ENCODE data around the gene ZNF598. TPM values are rescaled to one million over a fixed set of nuclear protein-coding genes. Genes with fewer than 3 reads are reported as not detected.
A peak's percentile ranks its signal among the peaks of the same experiment; 100 is the strongest.

ZNF598 gene
- total RNA-seq, 1 donor from 2014 or later, result 5.5 TPM

DNA sequence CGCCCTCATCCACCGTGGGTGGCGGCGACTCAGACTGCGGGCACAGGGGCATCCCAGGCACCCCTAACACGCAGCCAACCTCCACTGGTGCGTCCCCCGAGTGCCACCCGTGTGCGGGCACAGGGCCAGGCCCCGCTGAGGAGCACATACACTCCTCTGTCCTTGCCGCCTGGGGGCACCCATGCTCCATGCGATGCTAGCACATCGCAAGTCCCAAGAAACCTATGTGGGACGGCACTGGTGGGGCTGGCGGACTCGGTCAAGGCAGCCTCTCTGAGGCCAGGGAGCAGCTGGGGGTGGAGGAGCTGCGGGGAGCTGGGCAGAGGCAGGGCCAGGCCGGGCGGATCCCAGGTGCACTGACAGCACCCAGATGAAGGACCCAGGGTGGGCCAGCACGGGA, 4.0 kb downstream of the ZNF598 start:
- DNase-seq, result no peak

DNA sequence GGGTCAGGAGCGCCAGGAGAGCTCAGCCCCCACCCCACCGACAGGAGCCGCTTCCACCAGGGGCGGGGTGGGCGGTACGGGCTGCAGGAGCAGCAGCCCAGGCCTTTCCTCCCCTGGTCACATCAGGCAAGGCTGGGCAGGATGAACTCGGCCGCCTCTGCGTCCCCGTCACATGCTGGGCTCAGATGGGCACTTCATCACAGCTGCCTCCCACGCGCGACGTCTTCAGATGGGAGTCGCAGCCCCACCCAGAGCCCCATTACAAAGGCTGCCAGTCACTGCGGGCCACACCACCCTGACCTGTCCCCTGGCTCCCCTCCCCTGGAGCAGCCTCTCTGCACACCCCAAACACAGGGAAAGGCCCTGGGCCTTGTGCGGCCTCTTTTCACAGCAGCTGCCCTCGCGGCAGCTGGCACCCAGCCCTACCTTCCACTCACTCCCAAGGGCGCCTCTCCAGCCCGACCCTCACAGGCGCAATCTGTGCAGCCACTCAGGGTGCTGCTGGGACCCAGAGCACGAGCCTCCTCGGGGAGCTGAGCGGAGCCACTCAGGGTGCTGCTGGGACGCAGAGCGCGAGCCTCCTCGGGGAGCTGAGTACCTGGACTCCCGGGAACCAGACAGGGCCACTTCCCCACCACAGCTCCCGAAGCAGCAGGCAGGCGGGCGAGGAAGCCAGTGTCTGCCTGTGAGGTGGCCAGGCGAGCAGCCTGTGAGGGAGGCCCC, 4.7 kb downstream of the ZNF598 start:
- no peak for DNase-seq

DNA sequence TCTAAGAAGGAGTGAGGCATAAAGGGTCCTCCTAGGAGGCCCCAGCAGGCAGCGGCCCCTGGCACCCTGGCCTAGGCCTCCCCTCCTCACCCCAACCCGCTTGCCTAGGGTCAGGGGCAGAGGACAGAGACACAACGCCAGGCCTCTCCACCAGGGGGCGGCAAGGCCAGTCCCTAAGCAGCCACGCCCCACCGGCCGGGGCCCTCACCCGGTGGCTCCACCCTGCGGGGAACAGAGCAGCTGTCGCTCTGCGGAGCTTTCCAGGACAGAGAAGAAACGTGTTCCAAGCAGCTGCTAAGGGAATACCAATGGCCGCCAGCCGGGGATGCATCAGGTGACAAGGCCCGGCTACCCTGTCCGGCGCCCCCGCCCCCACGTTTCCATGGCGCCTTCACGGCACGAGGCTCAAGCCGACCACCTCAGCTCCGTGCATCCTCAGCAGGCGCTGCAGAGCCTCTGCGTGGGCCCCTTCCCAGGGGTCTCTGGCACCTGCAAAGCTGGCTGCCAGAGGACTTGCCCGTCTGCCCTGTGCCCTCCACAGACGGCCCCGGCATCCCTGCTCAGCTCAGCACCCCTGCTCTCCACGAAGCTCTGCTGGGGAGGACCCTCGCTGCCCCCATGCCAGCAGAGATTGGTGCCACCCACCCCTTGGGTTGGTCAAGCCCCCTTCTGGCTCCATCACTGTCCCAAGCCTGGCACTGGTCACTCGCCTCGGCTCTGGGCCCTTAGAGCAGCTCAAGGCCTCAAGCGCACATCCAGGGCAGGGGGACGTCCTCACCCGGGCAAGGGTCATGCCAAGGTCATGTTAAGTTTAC, 5.6 kb downstream of the ZNF598 start:
- peak; percentile 49 for DNase-seq

DNA sequence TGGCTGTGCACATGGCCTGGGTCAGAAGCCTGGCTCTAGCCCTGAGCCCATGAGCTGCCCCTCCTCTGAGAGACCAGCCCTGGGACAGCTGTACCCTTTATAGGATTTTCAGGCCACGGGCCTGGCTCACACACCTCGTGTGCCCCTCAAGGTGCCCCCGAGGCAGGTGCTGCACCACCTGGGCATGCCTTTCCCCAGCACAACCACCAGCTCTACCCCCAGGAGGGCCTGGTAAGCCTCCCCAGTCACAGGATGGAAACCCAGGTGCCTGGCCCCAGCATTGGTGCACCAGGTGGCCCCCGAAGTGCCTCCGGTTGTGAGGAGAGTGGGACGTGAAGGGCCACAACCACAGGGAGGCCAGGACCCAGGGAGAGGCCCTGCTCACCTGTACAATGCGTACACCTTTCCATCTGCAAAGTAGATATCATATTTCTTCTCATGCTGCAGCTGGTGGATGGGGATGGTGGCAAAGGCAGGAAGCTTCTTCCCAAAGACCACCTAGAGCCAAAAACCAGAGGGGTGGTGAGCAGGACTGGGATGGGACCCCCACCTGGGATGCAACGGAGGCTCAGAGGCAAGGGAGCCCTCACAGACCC, 6.3 kb downstream of the ZNF598 start:
- no peak for DNase-seq

DNA sequence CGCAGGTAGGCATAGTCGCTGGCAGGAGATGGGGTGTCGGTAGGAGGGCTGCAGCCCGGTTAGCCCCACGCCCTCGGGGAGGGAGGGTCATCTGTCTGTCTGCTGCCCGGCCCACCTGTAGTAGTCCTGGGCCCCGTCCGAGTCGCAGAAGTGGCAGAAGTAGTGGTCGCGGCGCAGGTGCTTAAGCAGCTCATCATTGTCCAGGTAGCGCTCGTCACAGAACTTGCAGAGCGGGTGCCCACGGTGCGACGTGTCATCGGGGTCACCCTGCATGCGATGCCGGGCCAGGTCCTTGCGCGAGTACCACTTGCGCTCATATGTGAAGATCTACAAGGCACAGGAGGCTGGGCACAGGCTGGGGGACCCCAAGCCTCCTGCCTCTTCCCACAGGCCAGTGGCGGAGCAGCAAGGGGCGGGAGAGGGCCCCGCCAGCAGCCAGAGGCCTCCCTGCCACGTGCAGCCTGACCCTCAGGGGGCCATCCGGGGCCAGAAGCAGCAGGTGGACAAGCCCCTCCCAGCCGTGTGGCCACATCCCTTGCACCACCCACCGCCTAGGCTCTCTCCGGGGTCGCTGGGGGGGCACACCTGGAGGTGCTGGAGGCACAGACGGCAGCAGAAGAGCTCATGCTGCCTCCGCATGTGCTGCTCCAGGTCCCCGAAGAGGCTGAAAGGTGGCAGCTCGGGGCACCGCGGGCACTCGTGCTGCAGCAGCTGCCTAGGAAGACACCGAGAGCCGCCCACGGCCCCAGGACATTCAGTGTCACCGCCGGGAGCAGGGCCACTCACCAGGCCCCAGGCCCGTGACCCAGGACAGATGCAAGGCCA, 7.0 kb downstream of the ZNF598 start:
- DNase-seq, result no peak

DNA sequence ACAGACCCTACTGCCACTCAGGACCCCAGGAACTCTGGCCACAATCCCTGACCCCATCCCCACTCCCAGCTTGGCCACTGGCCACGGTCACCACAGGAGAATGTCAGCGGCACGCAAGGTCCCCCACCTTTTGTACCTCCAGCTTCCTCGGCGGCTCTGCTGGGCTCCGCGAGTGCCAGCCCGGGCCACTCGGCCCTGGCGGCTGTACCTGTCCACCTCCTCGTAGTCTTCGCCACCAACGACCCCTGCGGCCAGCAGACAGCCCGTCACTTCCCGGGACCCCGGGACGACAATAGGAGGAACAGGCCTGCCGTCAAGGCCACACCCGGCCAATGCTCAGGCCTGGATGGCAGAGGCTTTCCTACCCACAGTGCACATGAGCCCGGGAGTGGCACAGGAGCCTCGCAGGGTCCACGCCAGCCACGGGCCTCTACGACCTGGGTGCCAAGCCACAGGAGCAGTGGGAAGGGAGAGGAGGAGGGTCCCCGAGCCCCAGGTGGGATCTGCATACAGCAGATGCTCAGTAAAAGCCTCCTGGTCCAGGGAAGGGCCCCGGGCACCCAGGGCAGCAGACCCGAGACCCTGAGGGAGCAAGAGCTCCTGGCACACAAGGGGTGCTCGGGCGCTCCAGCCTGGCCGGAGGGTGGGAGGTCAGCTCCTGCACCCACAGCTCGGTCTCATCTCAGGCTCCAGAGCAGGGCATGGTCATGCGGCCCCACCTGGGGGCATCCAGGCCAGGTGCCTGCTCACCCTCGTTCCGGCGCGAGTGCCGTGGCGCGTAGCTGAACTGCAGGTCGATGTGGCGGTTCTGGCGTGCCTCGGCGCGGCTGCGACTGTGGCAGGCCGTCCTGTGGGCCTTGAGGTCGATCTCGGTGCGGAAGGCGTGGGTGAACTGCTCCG, 7.9 kb downstream of the ZNF598 start:
- no peak for DNase-seq

DNA sequence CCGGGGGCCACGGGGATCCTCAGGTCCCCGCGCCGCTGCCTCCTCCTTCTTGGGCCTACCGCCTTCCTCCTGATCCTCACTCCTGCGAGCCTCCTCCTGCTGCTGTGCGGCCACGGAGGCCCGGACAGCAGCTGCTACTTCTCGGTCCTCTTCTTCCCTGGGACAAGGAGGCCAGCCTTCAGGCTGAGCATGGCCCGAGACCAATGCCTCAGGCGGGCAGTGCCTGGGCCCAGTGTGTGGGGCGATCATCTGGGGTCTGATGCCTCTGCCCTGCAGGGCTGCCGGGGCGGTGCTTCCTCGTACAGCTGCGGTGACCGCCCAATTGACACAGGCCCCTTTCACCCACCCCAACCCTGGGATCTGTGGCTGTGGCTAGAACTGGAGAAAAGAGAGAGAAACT, 8.6 kb downstream of the ZNF598 start:
- no peak for DNase-seq

DNA sequence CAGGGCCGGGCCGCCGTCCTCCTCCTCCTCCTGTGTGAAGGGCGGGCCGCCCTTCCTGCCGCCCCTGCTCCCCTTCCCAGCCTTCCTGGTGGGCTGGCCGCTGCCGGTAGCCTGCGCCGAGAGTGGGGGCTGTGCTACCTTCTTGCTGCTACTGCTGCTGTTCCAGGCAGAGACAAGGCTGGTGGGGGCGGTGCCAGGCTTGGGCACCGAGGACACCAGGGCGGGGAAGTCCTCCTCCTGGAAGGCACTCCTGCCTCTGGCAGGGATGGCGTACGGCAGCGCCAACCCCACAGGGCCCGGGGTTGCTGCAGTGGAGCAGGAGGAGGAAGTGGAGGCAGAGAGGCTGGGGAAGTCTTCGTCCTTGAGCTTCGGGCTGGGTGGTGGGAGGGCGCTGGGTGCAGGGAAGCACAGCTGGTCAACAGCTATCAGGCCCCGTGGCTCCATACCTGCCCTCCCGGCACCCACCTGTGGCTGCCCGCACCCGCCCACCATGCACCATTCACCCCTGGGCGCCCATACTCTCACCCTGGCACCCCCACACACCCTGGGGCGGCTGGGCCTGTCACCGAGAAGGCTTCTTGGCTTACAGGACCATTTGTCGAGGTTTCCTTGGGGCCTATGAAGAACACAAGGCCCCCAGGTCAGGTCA, 9.6 kb downstream of the ZNF598 start:
- no peak for DNase-seq

DNA sequence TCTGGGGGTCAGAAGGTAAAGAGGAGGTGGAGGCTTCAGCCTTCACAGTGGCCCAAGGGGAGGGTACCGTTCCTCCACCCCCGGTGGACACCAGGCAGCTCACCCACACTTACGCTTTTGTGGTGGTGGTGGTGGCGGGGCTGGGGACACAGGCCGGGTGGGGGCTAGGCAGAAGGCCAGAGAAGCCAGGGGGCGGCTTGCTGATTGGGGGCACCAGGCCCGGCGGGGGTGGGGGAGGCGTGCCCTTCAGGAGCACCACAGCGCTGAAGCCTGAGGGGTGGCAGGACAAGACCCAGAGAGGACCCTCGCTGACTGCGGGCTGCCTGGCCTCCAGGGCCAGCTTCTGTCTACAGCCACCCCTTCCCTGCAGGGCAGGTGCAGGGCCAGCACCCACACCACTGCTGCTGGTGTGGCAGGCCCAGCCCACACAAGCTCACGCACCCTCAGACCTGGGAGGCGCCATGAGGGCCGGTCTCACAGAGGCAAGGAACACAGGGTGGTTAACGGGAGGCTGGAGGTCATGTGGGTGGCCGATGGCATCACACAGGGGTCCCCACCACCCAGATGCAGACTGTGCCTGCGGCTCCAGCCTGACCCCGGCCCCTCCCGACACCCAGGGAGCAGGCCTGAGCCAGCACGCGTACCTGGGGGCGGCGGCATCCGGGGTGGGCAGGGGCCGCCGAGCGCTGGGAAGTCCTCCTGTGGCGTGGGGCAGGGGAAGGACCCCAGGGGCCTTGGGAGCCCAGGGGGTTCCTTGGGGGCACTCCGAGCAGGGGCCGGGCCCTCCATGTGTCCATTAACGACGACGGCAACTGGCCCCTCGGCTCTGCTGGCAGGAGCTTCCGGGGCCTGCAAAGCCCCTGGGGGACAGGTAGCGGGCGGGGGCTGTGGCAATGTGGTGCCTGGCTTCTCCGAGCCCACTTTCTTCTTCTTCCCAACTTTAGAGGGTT, 10.5 kb downstream of the ZNF598 start:
- no peak for DNase-seq

DNA sequence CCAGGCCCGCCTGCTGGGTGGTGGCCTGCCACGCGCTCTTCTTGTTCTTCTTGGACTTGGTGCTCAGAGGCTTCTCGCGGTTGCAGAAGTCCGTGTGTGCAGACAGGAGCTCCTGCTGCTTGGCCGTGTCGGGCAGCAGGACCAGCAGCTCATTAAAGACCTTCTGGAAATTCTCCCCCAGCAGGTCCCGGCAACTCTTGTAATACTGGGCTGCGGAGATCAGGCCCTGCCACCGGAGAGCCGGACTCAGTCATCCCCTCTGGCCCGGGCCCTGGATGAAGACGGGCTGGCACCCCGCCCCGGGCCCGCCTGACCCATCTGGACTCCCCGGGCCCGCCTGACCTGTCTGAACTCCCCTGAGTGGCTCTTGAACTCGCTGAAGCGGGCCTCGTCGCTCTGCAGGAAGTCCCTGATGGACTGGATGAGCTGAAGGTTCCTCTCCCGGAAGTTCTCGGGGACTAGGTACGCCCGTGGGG, 11.2 kb downstream of the ZNF598 start:
- no peak for DNase-seq

DNA sequence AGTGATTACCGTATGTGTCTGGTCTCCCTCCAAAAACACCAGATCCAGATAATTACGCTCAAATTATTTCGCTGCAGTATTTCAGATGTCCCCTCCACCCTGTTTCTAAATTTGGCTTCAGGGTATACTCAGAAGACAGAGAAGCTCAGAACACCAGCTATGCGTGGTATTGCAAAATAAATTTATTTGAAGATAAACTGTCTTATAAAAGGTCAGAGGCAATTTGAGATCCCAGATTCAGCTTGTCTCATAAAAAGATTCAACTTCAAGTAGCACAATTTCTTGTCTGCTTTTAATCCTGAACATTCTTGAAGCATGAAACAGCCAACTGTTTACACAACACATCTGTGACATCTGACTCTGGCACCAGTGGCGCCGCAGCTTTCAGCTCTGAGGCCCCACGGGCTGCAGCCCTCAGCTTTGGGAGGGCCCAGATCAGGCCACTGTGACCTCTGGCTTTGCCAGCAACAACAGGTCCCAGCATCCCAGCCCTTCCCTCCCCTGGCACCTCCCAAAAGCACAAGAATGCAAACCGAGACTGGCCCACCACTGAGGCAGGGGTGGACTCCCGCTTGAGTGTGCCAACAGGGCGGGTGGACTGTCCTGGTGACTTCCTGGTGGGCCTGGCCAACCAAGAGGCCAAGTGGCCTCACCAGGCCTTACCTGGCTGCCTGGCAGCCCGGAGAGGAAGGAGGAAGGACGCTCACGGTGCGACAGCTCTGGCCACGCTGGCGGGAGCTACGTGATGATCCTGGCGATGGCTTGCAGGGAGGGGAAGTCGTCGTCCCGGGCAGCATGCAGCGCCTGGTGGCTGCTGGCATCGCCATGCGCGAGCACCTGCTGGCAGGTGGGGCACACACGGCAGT, 11.9 kb downstream of the ZNF598 start:
- no peak for DNase-seq

DNA sequence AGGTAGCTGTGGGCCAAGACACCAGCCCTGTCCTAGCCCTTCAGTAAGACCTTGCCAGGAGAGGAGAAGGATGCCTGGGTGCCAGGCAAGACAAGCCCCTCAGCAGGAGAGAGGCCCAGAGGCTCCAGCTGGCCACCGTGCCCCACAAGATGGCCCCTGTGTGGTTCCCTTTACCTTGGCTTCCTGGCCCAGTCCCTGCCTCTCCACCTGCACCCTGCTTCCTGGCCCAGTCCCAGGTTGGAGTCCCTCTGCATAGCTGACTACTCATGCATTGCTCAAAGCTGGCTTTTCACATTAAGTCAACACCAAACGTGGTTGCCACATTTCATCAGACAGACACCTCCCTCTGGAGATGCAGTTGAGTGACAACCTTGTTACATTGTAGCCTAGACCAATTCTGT, 15.9 kb downstream of the ZNF598 start:
- DNase-seq, result no peak

DNA sequence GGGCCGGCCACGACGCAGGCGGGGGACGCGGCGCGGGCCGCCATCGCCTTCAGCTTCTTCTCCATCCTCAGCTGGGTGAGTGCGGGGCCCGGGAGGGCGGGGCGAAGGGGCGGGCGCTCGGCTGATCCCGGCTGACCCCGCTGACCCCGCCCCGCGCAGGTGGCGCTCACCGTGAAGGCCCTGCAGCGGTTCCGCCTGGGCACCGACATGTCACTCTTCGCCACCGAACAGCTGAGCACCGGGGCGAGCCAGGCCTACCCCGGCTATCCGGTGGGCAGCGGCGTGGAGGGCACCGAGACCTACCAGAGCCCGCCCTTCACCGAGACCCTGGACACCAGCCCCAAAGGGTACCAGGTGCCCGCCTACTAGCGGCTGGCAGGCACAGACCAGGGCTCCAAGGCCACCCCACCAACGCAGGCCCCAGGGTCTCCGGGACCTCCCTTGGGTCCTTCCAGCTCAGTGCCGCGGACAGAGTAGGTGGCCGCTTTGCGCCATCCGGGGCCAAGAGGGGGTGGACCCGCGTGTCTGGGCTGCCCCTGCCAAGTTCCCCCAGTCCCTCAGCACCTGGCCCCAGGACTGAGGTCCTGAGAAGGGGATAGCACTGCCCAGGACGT, 16.8 kb downstream of the ZNF598 start:
- DNase-seq, result no peak

DNA sequence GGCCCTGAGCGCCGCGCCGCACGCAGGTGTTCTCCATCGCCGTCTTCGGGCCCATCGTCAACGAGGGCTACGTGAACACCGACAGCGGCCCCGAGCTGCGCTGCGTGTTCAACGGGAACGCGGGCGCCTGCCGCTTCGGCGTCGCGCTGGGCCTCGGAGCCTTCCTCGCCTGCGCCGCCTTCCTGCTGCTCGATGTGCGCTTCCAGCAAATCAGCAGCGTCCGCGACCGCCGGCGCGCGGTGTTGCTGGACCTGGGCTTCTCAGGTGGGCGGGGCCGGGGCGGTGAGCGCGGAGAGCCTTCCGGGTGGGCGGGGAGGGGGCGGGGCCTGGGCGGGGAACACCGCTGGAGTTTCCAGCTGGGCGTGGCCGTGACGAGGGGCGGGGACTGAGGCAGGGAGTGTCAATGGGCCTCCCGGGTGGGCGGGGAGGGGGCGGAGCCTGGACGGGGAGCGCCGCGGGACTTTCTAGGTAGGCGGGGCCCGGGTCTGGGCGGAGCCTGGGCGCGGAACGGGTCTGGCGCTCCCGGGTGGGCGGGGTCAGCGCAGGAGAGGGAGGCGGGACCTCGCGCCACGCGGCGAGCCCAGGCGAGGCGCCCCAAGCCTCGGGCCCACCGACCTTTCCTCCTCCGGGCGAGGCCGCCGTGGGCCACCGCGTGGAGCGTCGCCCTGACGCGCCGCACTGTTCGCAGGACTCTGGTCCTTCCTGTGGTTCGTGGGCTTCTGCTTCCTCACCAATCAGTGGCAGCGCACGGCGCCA, 17.5 kb downstream of the ZNF598 start:
- DNase-seq, result peak; percentile 87

DNA sequence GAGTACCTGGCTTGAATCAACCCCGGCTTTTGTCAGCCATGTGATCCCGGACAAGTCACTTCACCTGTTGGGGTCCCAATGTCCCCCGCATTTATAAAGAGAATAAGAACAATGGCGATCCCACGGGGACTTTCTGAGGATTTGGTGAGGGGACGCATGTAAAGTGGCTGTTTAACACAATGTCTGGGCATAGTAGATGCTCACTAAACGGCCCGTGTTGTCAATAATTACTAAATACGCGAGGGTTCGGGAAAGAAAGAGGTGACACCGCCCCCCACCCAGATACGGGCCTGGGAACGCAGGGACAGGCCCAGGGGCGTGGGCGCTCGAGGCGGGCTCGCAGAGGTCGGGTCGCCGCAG, 18.1 kb downstream of the ZNF598 start:
- DNase-seq, result no peak

DNA sequence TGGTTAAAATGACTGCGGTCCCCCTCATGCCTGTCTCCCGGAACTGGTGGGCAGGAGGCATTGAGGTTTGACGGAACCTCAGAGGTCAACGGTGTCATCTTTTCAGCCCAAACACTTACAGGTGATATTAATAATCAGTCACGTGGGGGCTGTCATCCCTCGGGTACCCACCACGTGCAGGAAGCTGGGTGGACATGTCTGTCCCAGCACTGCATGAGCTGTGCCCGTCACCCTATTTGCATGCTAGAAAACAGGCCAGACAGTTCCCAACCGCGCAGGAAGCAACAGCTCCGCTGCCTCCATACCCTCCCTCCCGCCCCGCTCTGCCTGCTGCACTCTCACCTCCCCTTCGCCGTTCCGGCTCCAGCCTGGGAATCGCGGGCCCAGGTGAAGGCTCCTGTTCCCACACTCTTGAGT, 18.5 kb downstream of the ZNF598 start:
- no peak for DNase-seq

DNA sequence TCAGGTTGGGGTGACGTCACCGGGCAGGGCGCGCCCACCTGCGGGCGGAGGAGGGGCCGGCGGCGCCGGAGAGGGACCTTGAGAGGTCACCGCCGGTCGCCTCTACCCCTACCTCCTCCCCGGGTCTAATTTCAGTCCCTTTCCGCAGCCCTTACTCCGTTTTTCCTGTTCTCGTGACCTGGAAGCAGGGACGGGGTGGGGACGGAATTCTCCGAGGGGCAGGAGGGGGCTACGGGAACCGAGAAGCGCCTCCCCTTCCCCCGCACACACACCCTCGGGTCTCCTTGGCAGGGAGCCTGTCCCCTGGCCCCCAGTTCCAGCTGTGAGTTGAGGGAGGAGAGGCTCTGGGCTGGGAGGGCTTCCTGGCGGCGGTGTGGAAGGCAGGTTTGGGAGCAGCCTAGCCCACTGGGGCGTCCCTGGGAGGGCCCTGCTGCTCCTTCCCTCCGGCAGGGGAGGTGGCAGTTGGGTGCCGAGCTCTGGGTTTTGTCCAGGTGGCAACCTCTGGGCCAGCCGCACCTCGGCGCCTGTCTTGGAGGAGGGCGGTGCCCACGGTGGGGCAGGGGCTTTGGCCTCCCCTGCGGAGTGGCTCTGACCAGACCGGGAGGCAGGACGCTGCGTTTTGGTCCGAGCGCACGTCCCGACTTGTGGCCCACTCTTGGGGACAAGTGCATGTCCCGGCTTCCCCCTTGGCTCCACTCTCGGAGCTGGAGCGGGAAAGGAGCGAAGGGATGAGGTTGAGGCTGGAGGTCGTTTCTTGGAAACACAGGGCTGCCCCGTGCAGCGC, 19.1 kb downstream of the ZNF598 start:
- DNase-seq, result no peak
